Keratinocyte (primary cell): ENCODE measurements around the gene CRPPA. TPM values are rescaled to one million over a fixed set of nuclear protein-coding genes. Genes with fewer than 3 reads are reported as not detected.

ENCODE experiments used
- polyA plus RNA-seq, 5 experiments: library from polyadenylated mRNA; depleted of rRNA in 3 of 5; stranded (reverse) in 3 of 5; stranded (forward) in 1 of 5; unstranded in 1 of 5; fragments of >200 nt; gene quantifications; 1 replicate in 1 of 5; 2 replicates in 3 of 5; 3 replicates in 1 of 5; pipeline versions ENCODE4 v1.2.1 to v1.2.3, GENCODE V29; 2011 to 2012; ENCODE audit warnings: missing spikeins in 2 of 5, low read depth in 1 of 5, low replicate concordance in 1 of 5
- small RNA-seq, 3 experiments: library from RNA; depleted of rRNA; stranded (forward); fragments of <200 nt; gene quantifications; one replicate each; pipeline ENCODE3, GENCODE V24; 2012; ENCODE audit warnings: low read depth in 3 of 3, low replicate concordance in 1 of 3; ENCODE audit not compliant: insufficient read length in 3 of 3

CRPPA gene
- polyA plus RNA-seq, 1 donor (not counting 4 experiments of a cell fraction or from before 2014, with no cell fraction given) = 0.51 TPM

Small RNAs within 50 kb of the gene (small RNA-seq; reads per million reads assigned to genes)
- gene AC005014.3 = 0 reads per million in 3 experiments

Other genes starting within 250 kb of the CRPPA start
- 0.31 to 0.63 TPM (median 0.32 TPM) in 3 replicates for gene SOSTDC1, start 44.2 kb upstream of the CRPPA start, polyA plus RNA-seq
- gene LRRC72, start 105.3 kb upstream of the CRPPA start, polyA plus RNA-seq = not detected in 3 replicates
- 9.5 to 13.3 TPM (median 10.0 TPM) in 3 replicates for gene ANKMY2, start 224.2 kb upstream of the CRPPA start, polyA plus RNA-seq
- 49.5 to 89.1 TPM (median 65.7 TPM) in 3 replicates for gene BZW2, start 224.6 kb upstream of the CRPPA start, polyA plus RNA-seq